ENCODE measurements around the gene SMCO2.

SMCO2 gene

DNA sequence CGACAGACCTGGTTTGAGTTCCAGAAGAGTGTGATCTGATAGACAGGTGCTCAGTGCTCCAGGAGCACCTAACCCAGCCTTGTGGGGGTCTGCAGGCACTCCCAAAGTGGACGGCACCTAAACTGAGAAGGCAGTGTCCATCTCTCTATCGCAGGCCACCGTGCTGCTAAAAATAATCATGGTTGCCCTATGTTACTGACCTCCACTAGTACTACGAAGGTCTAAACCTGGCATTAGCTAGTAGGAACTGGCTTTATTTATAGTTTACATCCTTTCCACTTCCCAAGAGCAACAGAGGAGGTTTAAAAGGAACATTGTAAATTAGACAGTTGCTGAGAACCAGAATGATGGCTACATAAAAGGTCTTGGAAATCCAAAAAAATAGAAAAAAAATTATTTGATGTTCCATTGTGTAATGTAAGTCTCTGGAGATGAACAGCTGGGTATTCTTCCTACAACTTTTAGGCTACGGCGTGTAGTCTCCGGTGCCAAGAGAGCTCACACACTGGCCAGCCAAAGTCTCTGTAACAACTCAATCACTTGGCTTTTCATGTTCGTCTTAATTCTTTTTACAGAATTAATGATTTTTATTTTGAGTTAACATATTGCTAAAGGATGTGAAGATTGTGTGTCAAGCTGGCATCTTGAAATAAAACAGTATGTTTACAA lies 104.8 kb downstream of the SMCO2 start:
- FAIRE-seq = no peak
- no peak for DNase-seq (ENCODE audit: insufficient read length, low spot score)

More for the DNA sequence above, 104.8 kb downstream of the SMCO2 start:
- TF ChIP-seq POLR2AphosphoS5 (IDR thresholded peaks at IDR 0.05; ENCODE audit: low read depth, low read length) (no peak), PAX5 (IDR thresholded peaks at IDR 0.05; ENCODE audit: insufficient read depth, low read length, severe bottlenecking) (no peak), TAF1 (IDR thresholded peaks at IDR 0.05; ENCODE audit: low read depth, low read length) (no peak), SPI1 (IDR thresholded peaks at IDR 0.05; ENCODE audit: low read depth, low read length) (no peak), POLR2A (IDR thresholded peaks at IDR 0.05; ENCODE audit: low read depth, low read length) (no peak), POU2F2 (IDR thresholded peaks at IDR 0.05; ENCODE audit: low read depth, low read length) (no peak)

Measured in GM12891 (cell line).